Astrocyte (in vitro differentiated cells and primary cell): Measurements from ENCODE around the gene CDC37. TPM values are rescaled to one million over a fixed set of nuclear protein-coding genes. Genes with fewer than 3 reads are reported as not detected.

Experiments
- DNase-seq: peaks from one replicate; pipeline ENCODE4 v3.0.0-alpha.2; 2010; ENCODE audit warnings: low read depth
- FAIRE-seq: peaks from 2 replicates; lab custom pipeline; 2011; peaks lifted over from hg19 to GRCh38; lab: Jason Lieb, UNC
- H2AFZ ChIP-seq: 2 replicates; pipeline ENCODE4 v1.6.0; 2012; ENCODE audit warnings: low read depth, low read length, inconsistent platforms
- H3K27ac ChIP-seq: 2 replicates; pipeline ENCODE4 v1.5.1; 2011; ENCODE audit warnings: low read depth, low read length, inconsistent platforms
- H3K27me3 ChIP-seq: 2 replicates; pipeline ENCODE4 v1.6.0; 2011; ENCODE audit warnings: low read length, inconsistent platforms; ENCODE audit not compliant: insufficient read depth
- H3K36me3 ChIP-seq: 2 replicates; pipeline ENCODE4 v1.5.1; 2011; ENCODE audit warnings: low read length, inconsistent platforms; ENCODE audit not compliant: insufficient read depth
- H3K4me1 ChIP-seq: 2 replicates; pipeline ENCODE4 v1.5.1; 2011; ENCODE audit warnings: low read length, inconsistent platforms; ENCODE audit not compliant: insufficient read depth
- H3K4me2 ChIP-seq: 2 replicates; pipeline ENCODE4 v1.6.0; 2012; ENCODE audit warnings: low read length, inconsistent platforms
- H3K4me3 ChIP-seq: 2 replicates; pipeline ENCODE4 v1.5.1; 2011; ENCODE audit warnings: low read depth, mild to moderate bottlenecking, low read length, inconsistent platforms; ENCODE audit not compliant: insufficient read depth
- H3K79me2 ChIP-seq: 2 replicates; pipeline ENCODE4 v1.6.0; 2012; ENCODE audit warnings: mild to moderate bottlenecking, low read length, inconsistent platforms; ENCODE audit not compliant: insufficient read depth
- H3K9ac ChIP-seq: 2 replicates; pipeline ENCODE4 v1.6.0; 2012; ENCODE audit warnings: mild to moderate bottlenecking, low read length, inconsistent platforms
- H3K9me3 ChIP-seq: 2 replicates; pipeline ENCODE4 v1.5.1; 2012; ENCODE audit warnings: low read depth, mild to moderate bottlenecking, low read length, inconsistent platforms; ENCODE audit not compliant: insufficient read depth
- H4K20me1 ChIP-seq: 2 replicates; pipeline ENCODE4 v1.6.0; 2012; ENCODE audit warnings: low read length, inconsistent platforms; ENCODE audit not compliant: insufficient read depth
- H3K27ac Mint-ChIP-seq: one replicate; pipeline ENCODE4 v1.8.0; 2021; ENCODE audit warnings: mild to moderate bottlenecking, mixed read lengths; ENCODE audit not compliant: unreplicated experiment
- H3K27me3 Mint-ChIP-seq: one replicate; pipeline ENCODE4 v1.8.0; 2021; ENCODE audit warnings: low read depth, mixed read lengths; ENCODE audit not compliant: unreplicated experiment
- H3K36me3 Mint-ChIP-seq: one replicate; pipeline ENCODE4 v1.8.0; 2021; ENCODE audit warnings: low read depth, mixed read lengths; ENCODE audit not compliant: unreplicated experiment
- H3K4me1 Mint-ChIP-seq: one replicate; pipeline ENCODE4 v1.8.0; 2021; ENCODE audit warnings: low read depth, mixed read lengths; ENCODE audit not compliant: unreplicated experiment
- H3K4me3 Mint-ChIP-seq: one replicate; pipeline ENCODE4 v1.8.0; 2021; ENCODE audit warnings: mild to moderate bottlenecking, moderate library complexity, mixed read lengths; ENCODE audit not compliant: unreplicated experiment
- H3K9me3 Mint-ChIP-seq: one replicate; pipeline ENCODE4 v1.8.0; 2021; ENCODE audit warnings: mild to moderate bottlenecking, mixed read lengths; ENCODE audit not compliant: unreplicated experiment
- CTCF ChIP-seq: IDR thresholded peaks from 2 replicates; pipeline ENCODE4 v1.5.1; 2011; ENCODE audit warnings: low read depth, mild to moderate bottlenecking, inconsistent platforms, low read length, moderate library complexity; ENCODE audit not compliant: insufficient read depth
- EZH2 ChIP-seq: IDR thresholded peaks from 2 replicates; pipeline ENCODE4 v1.6.1; 2012; ENCODE audit warnings: mild to moderate bottlenecking, low read length, inconsistent platforms; ENCODE audit not compliant: insufficient read depth
- total RNA-seq: library from RNA; stranded (reverse); gene quantifications from 2 replicates; pipeline ENCODE4 v1.2.1, GENCODE V29; 2021

The CDC37 gene
- total RNA-seq, 1 donor from 2014 or later = 240 TPM

DNA sequence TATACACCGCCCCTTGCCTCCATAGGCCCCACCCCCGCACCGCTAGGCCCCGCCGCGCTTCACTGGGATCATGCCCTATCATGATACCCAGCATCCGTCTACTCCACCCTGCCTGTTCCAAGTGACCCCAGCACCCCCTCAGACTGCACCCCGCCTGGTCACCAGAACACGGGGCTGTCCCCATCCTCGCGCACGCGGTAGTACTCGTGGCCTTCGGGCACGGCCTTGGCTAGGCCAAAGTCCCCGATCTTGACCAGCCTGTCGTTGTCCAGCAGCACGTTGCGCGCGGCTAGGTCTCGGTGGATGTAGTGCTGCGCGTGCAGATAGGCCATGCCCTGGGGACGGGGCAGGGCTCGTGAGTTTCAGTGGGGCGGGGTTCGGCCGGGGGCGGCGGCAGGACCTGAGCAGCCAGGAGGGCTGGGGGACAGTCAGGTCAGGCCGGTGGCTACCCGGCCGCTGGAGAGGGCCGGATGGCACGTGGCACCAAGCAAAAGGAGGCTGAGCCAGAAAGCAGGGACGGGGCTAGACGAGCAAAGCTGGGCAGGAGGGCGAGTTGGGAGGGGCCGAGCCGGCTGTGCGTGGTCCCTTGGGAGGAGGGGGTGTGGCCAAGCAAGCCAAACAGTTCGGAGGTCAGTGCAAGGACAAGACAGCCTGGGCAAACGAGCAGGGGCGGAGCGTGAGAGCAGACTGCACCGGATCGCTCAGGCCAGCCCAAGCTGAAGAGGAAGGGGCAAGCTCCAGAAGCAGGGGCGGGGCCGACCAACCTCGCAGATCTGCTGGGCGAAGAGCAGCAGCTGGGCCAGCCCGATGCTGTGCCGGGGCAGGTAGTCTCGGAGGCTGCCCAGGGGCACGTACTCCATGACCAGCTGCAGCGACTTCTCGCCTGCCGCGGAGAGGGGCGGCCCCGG is 50.3 kb downstream of the CDC37 start:
- no peak overlapping the region for H2AFZ ChIP-seq
- H3K36me3 ChIP-seq = peaks cover 17% of the 10 kb centered on the region
- Mint-ChIP-seq H3K36me3 (peaks cover 27% of the 10 kb centered on the region), H3K27ac (no peak overlapping the region), H3K4me3 (no peak overlapping the region), H3K27me3 (no peaks in the 10 kb centered on the region), H3K4me1 (no peaks in the 10 kb centered on the region), H3K9me3 (no peaks in the 10 kb centered on the region)
- peaks cover 6% of the 10 kb centered on the region for H4K20me1 ChIP-seq
- no peak overlapping the region for H3K4me2 ChIP-seq
- FAIRE-seq = no peak
- H3K27ac ChIP-seq = no peak overlapping the region
- TF ChIP-seq EZH2 = no peak
- no peak for TF ChIP-seq CTCF
- H3K4me1 ChIP-seq = no peaks in the 10 kb centered on the region
- no peak overlapping the region for H3K4me3 ChIP-seq
- no peaks in the 10 kb centered on the region for H3K79me2 ChIP-seq
- H3K9me3 ChIP-seq = no peaks in the 10 kb centered on the region
- DNase-seq = no peak
- H3K27me3 ChIP-seq = no peaks in the 10 kb centered on the region
- H3K9ac ChIP-seq = no peak overlapping the region

GRCh38 chr19:10346509-10346908 is 56.8 kb downstream of the CDC37 start:
- H3K4me3 ChIP-seq = no peak overlapping the region
- H3K9ac ChIP-seq = no peak overlapping the region
- H3K27ac ChIP-seq = no peak overlapping the region
- Mint-ChIP-seq H3K36me3 (peaks cover 6% of the 10 kb centered on the region), H3K4me1 (no peaks in the 10 kb centered on the region), H3K4me3 (peak overlapping the region; percentile 61), H3K27ac (no peak overlapping the region), H3K27me3 (no peaks in the 10 kb centered on the region), H3K9me3 (no peaks in the 10 kb centered on the region)
- TF ChIP-seq EZH2 (no peak), CTCF (no peak)
- H3K4me2 ChIP-seq = no peak overlapping the region
- H3K36me3 ChIP-seq = peaks cover 5% of the 10 kb centered on the region
- H4K20me1 ChIP-seq = no peaks in the 10 kb centered on the region
- no peak overlapping the region for H2AFZ ChIP-seq
- H3K27me3 ChIP-seq = no peaks in the 10 kb centered on the region
- FAIRE-seq (no peak), DNase-seq (no peak)
- H3K79me2 ChIP-seq = no peaks in the 10 kb centered on the region
- no peaks in the 10 kb centered on the region for H3K9me3 ChIP-seq
- peaks cover 3% of the 10 kb centered on the region for H3K4me1 ChIP-seq

DNA sequence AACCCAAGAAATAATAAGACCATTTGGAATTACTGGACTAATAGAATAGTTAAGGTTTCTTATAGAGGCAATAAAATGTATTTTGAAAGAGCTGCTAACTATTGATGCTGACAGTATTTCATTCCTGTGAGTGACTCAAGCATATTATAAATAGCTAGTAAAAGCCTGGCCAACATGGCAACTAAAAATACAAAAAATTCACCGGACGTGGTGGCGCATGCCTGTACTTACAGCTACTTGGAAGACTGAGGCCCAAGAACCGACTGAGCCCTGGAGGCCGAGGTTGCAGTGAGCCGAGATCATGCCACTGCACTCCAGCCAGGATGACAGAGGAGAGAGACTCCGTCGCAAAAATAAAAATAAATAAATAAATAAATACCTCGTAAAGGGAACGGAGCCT is 58.6 kb downstream of the CDC37 start:
- Histone ChIP-seq H3K4me2 (no peak overlapping the region), H3K9me3 (no peaks in the 10 kb centered on the region), H2AFZ (no peak overlapping the region), H3K4me3 (no peak overlapping the region), H3K36me3 (peaks cover 2% of the 10 kb centered on the region), H3K9ac (no peak overlapping the region), H3K27me3 (no peaks in the 10 kb centered on the region), H3K79me2 (no peaks in the 10 kb centered on the region), H4K20me1 (no peaks in the 10 kb centered on the region), H3K4me1 (peaks cover 3% of the 10 kb centered on the region), H3K27ac (no peak overlapping the region)
- FAIRE-seq (no peak), DNase-seq (no peak)
- H3K9me3 Mint-ChIP-seq = no peaks in the 10 kb centered on the region
- TF ChIP-seq CTCF (no peak), EZH2 (no peak)
- H3K4me3 Mint-ChIP-seq = no peak overlapping the region
- no peaks in the 10 kb centered on the region for H3K36me3 Mint-ChIP-seq
- peaks cover 2% of the 10 kb centered on the region for H3K27me3 Mint-ChIP-seq
- H3K4me1 Mint-ChIP-seq = no peaks in the 10 kb centered on the region
- no peak overlapping the region for H3K27ac Mint-ChIP-seq
